GM10266 (cell line): Measurements from ENCODE around the gene CLK3.
"Not testable (repeated sequence)": the region's sequence is repeated elsewhere in the genome, so short reads cannot be mapped to it uniquely, and the experiment has no call there.

ENCODE experiments used
- DNase-seq: peaks from one replicate; pipeline ENCODE4 v3.0.0; 2012; ENCODE audit errors: extremely low spot score
- TF ChIP-seq, protein P1 (sequence below): IDR thresholded peaks from 2 replicates; pipeline ENCODE4 v1.5.1; 2012; ENCODE audit warnings: mild to moderate bottlenecking, low read depth; ENCODE audit not compliant: control insufficient read depth, insufficient read depth; ENCODE audit errors: missing control alignments

Gene CLK3

DNA sequence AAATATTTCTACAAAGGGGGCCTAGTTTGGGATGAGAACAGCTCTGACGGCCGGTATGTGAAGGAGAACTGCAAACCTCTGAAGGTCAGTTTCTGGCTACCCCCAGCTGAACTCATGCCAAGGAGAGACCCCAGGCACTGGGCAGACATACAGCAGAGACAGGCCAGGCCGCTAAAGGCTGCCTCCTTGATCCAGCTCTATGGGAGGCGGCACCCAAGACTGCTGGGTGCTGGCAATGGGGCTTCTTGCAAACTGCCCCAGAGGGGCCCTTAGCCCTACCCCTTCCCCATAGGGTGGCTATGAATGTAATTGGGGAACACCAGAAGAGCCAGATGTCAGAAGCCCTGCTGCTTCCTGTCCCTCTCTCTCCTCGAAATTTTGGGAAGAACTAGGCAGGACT lies 13.3 kb downstream of the CLK3 start:
- no peak for DNase-seq

DNA sequence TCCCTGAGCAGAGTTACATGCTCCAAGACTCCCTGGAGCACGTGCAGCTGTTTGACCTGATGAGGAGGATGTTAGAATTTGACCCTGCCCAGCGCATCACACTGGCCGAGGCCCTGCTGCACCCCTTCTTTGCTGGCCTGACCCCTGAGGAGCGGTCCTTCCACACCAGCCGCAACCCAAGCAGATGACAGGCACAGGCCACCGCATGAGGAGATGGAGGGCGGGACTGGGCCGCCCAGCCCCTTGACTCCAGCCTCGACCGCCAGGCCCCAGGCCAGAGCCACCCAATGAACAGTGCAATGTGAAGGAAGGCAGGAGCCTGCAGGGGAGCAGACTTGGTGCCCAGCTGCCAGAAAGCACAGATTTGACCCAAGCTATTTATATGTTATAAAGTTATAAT lies 14.1 kb downstream of the CLK3 start:
- not testable (repeated sequence) for DNase-seq

More for the DNA sequence above, 13.3 kb downstream of the CLK3 start:
- TF ChIP-seq, protein P1, sequence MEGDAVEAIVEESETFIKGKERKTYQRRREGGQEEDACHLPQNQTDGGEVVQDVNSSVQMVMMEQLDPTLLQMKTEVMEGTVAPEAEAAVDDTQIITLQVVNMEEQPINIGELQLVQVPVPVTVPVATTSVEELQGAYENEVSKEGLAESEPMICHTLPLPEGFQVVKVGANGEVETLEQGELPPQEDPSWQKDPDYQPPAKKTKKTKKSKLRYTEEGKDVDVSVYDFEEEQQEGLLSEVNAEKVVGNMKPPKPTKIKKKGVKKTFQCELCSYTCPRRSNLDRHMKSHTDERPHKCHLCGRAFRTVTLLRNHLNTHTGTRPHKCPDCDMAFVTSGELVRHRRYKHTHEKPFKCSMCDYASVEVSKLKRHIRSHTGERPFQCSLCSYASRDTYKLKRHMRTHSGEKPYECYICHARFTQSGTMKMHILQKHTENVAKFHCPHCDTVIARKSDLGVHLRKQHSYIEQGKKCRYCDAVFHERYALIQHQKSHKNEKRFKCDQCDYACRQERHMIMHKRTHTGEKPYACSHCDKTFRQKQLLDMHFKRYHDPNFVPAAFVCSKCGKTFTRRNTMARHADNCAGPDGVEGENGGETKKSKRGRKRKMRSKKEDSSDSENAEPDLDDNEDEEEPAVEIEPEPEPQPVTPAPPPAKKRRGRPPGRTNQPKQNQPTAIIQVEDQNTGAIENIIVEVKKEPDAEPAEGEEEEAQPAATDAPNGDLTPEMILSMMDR = no peak

DNA sequence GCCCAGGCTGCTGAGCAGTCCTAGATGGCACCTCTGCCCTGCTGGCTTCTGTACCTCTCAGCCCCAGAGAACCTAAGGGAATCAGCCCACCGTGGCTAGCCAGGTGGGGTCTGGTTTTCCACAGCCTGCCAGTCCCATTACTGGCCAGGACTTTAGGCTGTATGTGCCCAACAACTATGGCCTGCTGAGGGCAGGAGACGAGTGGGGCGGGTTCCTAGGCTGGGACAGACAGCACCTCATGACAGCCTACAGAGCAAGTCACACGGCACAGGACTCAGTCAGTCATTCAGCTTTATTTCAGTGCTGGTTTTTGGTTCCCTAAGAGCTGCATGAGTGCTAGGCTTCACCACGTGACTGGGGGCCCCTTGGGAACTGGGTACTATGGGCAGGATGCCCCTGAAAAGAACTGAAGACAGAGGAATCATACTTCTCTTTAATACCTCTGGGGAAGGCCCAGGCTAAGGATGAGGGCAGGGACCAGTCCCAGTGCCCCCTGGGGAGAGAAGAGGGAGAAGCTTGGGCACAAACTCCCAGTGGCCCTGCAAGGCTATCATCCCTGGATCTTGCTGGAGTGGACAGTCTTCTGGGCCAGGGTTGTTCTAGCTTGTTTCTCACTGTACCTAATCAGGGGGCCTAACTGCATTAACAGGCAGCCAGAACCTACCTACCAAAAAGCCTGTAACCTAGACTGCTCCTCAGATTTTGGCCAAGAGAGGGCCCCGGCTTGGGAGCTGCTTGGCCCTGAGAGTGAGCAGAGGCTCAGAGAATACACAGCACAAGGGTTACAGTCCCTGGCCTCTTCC lies 14.8 kb downstream of the CLK3 start:
- TF ChIP-seq, protein P1 = no peak
- no peak for DNase-seq

DNA sequence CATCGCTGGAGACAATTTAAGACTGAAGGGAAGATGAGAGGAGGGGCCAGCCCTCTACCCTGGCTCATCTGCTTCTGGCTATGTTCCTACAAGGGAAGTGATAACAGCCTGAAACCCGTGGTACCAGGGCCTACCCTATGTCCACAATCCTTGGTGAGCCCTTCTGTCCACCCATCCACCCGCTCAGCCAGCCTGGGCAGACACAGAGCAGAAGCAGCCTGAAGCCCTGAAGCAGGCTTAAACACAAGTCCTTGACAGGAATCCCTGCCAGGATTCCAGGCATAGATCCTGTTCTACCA lies 15.4 kb downstream of the CLK3 start:
- DNase-seq = no peak
- TF ChIP-seq, protein P1 = no peak

DNA sequence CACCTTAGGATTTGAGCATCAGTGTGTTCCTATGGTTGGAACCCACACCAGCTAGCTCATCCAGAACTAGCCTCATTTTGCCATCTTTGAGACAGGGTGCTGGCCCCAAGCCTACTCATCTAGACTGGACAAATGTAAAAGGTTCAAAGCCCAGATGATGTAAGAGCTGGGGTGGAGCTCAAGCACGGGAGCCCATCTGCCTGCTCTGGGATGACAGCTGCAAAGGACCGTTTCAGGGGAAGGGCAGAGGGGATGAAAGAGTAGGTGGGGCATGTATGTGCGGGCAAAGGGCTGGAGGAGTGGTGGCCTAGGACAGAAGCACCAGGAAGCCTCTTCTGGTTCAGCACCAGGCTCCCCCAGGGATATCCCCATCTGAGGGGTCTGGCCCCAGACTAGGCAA lies 15.8 kb downstream of the CLK3 start:
- TF ChIP-seq, protein P1 = no peak
- DNase-seq = no peak

DNA sequence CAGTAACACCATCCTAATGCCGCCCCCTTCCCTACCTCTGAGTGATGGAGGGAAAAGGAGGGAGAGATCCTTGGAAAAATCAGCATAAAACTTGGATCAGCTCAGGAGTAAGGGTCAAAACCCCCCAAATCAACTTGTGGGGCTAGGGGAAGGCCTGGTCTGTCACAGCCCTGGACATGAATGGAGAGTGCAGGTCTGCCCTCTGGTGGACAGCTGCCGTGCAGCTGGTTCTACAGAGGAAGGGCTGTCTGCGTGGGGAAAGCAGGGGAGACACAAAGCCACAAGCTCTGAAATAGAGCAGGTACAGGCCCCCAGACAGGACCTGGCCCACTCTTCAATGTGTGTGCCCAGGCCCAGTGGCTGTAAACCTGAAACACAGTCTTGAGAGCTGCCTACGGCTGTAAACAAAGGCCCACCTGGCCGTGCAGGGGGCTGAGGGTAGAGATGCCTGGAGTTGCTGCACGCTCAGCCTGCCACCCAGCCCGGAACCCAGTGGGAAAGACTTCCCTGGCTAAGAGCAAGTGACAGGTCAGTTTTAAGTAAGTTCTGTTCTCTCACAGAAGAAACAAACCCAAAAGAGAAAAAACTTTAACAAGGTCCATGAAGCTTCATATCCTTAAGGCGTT lies 16.4 kb downstream of the CLK3 start:
- peak; percentile 78 for DNase-seq

DNA sequence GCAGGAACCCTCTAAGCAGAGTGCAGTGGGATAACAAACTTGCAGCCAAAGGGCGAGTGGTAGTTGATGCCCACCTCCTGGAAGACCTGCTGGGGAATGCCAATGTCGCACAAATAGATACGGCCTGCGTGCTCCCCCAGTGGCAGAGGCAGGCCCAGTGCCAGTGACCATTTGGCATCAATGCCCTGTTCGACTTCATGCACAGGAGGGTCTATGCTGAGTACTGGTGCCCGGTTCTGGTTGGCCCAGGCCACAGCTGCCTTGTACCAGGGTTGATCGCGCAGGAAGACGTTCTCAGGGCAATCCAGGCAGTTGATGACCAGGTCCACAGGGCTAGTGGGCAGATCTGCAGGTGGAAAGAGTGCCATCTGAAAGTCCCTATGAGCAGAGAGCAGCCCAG lies 17.0 kb downstream of the CLK3 start:
- no peak for DNase-seq
- TF ChIP-seq, protein P1 = no peak

More for the DNA sequence above, 16.4 kb downstream of the CLK3 start:
- TF ChIP-seq, protein P1 = peak; percentile 91
